Esophagus muscularis mucosa (tissue), 4 donors: ENCODE data around the gene CD52. TPM values are rescaled to one million over a fixed set of nuclear protein-coding genes. Genes with fewer than 3 reads are reported as not detected.

ENCODE experiments used
- DNase-seq: peaks from one replicate; pipeline ENCODE4 v3.0.0-alpha.2; 2017; ENCODE audit errors: extremely low spot score
- H3K27ac ChIP-seq, 4 donors: fragments of 200-600 bp; sonication (generic); replicated peaks in 1 of 4; 1 replicate in 3 of 4; 2 replicates in 1 of 4; pipeline ENCODE4 v1.5.1; 2016 to 2019; ENCODE audit warnings: mild to moderate bottlenecking in 1 of 4
- H3K27me3 ChIP-seq, 4 donors: fragments of 200-600 bp; sonication (generic); one replicate each; pipeline versions ENCODE4 v1.5.1 to v1.6.0; 2016 to 2019
- H3K36me3 ChIP-seq, 4 donors: fragments of 200-600 bp; sonication (generic); one replicate each; pipeline ENCODE4 v1.5.1; 2016 to 2019
- H3K4me1 ChIP-seq, 4 donors: fragments of 200-600 bp; sonication (generic); one replicate each; pipeline ENCODE4 v1.5.1; 2016 to 2019
- H3K4me3 ChIP-seq, 4 donors: fragments of 200-600 bp; sonication (generic); 1 replicate in 2 of 4; 2 replicates in 2 of 4; pipeline ENCODE4 v1.5.1; 2016 to 2019; ENCODE audit warnings: mild to moderate bottlenecking in 4 of 4, moderate library complexity in 1 of 4
- H3K9me3 ChIP-seq, 4 donors: fragments of 200-600 bp; sonication (generic); 1 replicate in 3 of 4; 2 replicates in 1 of 4; pipeline ENCODE4 v1.5.1; 2016 to 2019
- EP300 ChIP-seq: sonication (generic); formaldehyde crosslinking; IDR thresholded peaks from one replicate; pipeline ENCODE4 v1.6.1; 2017; ENCODE audit warnings: antibody characterized with exemption
- POLR2A ChIP-seq: fragments of 450-650 bp; IDR thresholded peaks from one replicate; pipeline ENCODE4 v1.6.1; 2017; ENCODE audit warnings: antibody characterized with exemption, moderate library complexity, mild to moderate bottlenecking, low read depth
- POLR2AphosphoS5 ChIP-seq, 2 donors: sonication (generic); formaldehyde crosslinking; IDR thresholded peaks; one replicate each; pipeline ENCODE4 v1.6.1; 2017; ENCODE audit warnings: antibody characterized with exemption in 2 of 2
- WGBS: methylation state at CpG from one replicate; pipeline ENCODE4 v1.1.5; 2018; 5-methylcytosine and 5-hydroxymethylcytosine counted together
- intact Hi-C: fragments of 100-400 bp; cut with DNase I; formaldehyde crosslinking; loops from one replicate; pipeline ENCODE4 v1.15.1; 2023
- total RNA-seq, 4 donors: library from RNA; depleted of rRNA; stranded (reverse); fragments of >200 nt; gene quantifications; one replicate each; pipeline versions ENCODE4 v1.1.0 to v1.2.1, GENCODE V29; 2016
- TF ChIP-seq, protein P1 (sequence below), 3 experiments: fragments of 200-600 bp in 2 of 3; fragments of 450-650 bp in 1 of 3; sonication (generic) in 2 of 3; IDR thresholded peaks; one replicate each; pipeline ENCODE4 v1.5.1; 2017 to 2019; ENCODE audit warnings: antibody characterized with exemption in 3 of 3, mild to moderate bottlenecking in 2 of 3, moderate library complexity in 1 of 3

The CD52 gene
- total RNA-seq, 4 donors from 2014 or later, result 3.8 to 14.0 (median 7.1) TPM; not detected in 1

DNA sequence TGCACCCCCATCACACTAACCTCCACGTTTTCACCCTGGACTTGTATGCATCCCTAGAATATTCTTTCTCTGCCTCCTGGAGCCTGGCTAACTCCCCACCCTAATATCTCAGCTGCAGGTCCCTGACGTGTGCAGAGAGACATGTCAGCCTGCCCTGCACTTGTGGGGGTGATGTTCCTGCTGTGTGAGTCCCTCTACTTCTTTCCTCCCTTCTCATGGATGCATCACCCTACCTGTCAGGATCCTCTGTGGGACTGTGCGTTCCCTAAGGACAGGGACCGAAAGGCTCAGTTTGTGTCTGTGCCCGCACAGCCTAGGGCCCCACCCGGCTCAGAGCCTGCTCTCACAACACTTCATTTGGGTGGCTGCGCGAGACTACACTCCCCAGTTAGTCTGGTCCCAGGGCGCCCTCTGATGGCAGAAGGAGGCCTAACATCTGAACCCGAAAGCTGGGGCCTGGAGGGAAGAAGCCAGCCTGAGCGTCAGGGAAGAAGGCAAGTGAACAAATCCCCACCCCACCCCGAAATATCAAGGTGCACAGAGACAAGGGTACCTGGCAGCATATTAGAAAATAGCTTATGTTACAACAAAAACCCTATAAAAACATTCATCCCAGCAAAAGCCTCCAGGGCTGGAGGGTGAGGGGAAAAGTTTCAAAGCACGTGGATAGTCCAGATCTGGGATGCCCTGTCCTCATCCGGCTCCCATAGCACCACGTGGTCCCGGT, 3.7 kb downstream of the CD52 start:
- no peak overlapping the region for H3K27ac ChIP-seq
- peak; percentile 99 for DNase-seq
- peaks cover 7 to 22% (median 15%) of the 10 kb centered on the region in 4 donors for H3K4me1 ChIP-seq
- H3K36me3 ChIP-seq, result no peaks in the 10 kb centered on the region
- intact Hi-C loops, result loop anchor here (1.0 to 5.0 kb wide), 2 partner anchors 46 to 149 kb away; partner anchors contain the start of gene ZNF593OS
- TF ChIP-seq, protein P1, sequence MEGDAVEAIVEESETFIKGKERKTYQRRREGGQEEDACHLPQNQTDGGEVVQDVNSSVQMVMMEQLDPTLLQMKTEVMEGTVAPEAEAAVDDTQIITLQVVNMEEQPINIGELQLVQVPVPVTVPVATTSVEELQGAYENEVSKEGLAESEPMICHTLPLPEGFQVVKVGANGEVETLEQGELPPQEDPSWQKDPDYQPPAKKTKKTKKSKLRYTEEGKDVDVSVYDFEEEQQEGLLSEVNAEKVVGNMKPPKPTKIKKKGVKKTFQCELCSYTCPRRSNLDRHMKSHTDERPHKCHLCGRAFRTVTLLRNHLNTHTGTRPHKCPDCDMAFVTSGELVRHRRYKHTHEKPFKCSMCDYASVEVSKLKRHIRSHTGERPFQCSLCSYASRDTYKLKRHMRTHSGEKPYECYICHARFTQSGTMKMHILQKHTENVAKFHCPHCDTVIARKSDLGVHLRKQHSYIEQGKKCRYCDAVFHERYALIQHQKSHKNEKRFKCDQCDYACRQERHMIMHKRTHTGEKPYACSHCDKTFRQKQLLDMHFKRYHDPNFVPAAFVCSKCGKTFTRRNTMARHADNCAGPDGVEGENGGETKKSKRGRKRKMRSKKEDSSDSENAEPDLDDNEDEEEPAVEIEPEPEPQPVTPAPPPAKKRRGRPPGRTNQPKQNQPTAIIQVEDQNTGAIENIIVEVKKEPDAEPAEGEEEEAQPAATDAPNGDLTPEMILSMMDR (IDR thresholded peaks at IDR 0.05), result peak; percentile 83 to 97 (median 91)
- TF ChIP-seq POLR2AphosphoS5 (IDR thresholded peaks at IDR 0.05) (peak in 1 of 2 donors; percentile 67), EP300 (no peak), POLR2A (no peak)
- 13% methylated on average over 14 of the region's 16 CpGs for WGBS
- H3K9me3 ChIP-seq, result no peaks in the 10 kb centered on the region
- peaks cover 0 to 18% (median 2%) of the 10 kb centered on the region in 4 donors for H3K27me3 ChIP-seq
- no peak overlapping the region for H3K4me3 ChIP-seq

DNA sequence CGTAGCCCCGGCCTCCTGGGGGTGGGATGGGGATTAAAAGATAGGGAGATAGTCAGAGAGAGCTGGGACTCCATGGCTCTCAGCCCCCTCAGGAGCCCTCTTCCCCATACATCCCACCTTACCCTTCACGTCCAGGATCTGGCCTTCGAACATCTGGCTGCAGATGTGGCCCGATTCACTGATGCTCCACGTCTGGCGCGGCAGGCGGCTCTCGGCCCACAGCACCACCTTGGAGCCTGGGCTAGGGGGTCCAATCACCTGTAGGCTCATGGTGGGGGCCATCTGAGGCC, 4.2 kb downstream of the CD52 start:
- Histone ChIP-seq H3K4me1 (peaks cover 7 to 22% (median 15%) of the 10 kb centered on the region in 4 donors), H3K4me3 (no peak overlapping the region), H3K9me3 (no peaks in the 10 kb centered on the region), H3K36me3 (no peaks in the 10 kb centered on the region), H3K27ac (no peak overlapping the region), H3K27me3 (peaks cover 0 to 18% (median 2%) of the 10 kb centered on the region in 4 donors)
- DNase-seq, result no peak
- TF ChIP-seq, protein P1 (IDR thresholded peaks at IDR 0.05), result no peak
- TF ChIP-seq POLR2A, result no peak
- no peak for TF ChIP-seq POLR2AphosphoS5 (IDR thresholded peaks at IDR 0.05)
- TF ChIP-seq EP300, result no peak
- WGBS, result 69% methylated on average over 9 of the region's 10 CpGs
- intact Hi-C loops, result loop anchor here (5.0 kb wide), 1 partner anchor 150 kb away; the partner anchor contains the start of gene ZNF593OS

DNA sequence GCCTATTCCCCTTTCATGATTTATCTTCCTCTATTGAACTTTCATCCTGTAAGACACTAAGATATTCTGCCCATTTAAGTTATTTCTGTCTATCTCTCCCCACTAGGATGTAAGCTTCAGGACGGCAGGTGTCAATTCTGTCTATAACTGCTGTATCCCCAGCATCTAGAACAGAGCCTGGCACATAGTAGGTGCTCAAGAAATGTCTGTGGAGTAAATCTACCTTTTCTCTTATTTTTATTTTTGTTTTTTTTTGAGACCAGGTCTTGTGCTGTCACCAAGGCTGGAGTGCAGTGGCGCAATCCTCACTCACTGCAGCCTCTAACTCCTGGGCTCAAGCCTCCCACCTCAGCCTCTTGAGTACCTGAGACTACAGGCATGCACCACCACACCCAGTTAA, 5.6 kb downstream of the CD52 start:
- intact Hi-C loops, result loop anchor here (5.0 kb wide), 1 partner anchor 151 kb away; the partner anchor contains the start of gene ZNF593OS
- TF ChIP-seq, protein P1 (IDR thresholded peaks at IDR 0.05), result no peak
- TF ChIP-seq POLR2A, result no peak
- TF ChIP-seq POLR2AphosphoS5 (IDR thresholded peaks at IDR 0.05), result no peak
- no peak for TF ChIP-seq EP300
- no peaks in the 10 kb centered on the region for H3K9me3 ChIP-seq
- peaks cover 0 to 23% (median 2%) of the 10 kb centered on the region in 4 donors for H3K27me3 ChIP-seq
- H3K4me3 ChIP-seq, result no peak overlapping the region
- H3K27ac ChIP-seq, result no peak overlapping the region
- WGBS, result 89% methylated on average over 2 of the region's 2 CpGs
- peaks cover 3 to 15% (median 9%) of the 10 kb centered on the region in 4 donors for H3K4me1 ChIP-seq
- no peaks in the 10 kb centered on the region for H3K36me3 ChIP-seq
- DNase-seq, result no peak

DNA sequence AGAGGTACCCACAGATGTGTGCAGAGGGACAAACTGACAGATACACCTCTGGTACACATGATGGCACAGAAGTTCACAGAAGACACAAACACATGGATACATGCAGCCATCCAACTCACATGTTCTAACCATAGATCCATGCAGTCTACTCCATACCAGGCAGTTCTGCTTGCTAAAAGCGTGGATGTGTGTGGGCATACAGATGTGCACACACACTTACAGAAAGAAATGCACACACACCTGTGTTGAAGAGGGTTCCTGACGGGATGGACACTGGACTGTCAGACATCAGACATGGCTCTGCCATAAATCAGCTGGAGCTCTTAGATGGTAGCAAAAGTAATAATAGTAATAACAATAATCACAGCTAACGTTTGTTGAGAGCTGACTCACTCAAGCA, 6.8 kb downstream of the CD52 start:
- Histone ChIP-seq H3K4me3 (no peak overlapping the region), H3K36me3 (no peaks in the 10 kb centered on the region), H3K4me1 (peaks cover 3 to 13% (median 9%) of the 10 kb centered on the region in 4 donors), H3K27ac (no peak overlapping the region), H3K27me3 (peaks cover 0 to 33% (median 2%) of the 10 kb centered on the region in 4 donors), H3K9me3 (no peaks in the 10 kb centered on the region)
- intact Hi-C loops, result loop anchor here (5.0 kb wide), 1 partner anchor 152 kb away; the partner anchor contains the start of gene ZNF593OS
- DNase-seq, result no peak
- 88% methylated on average over 3 of the region's 3 CpGs for whole genome bisulfite sequencing
- TF ChIP-seq EP300 (no peak), POLR2A (no peak), POLR2AphosphoS5 (IDR thresholded peaks at IDR 0.05) (no peak)
- TF ChIP-seq, protein P1 (IDR thresholded peaks at IDR 0.05), result no peak
